ENCODE data around the gene GCK. TPM values are rescaled to one million over a fixed set of nuclear protein-coding genes. Genes with fewer than 3 reads are reported as not detected.

GCK gene
- total RNA-seq, 2 donors from 2014 or later, result 3.1 to 5.6 TPM

DNA sequence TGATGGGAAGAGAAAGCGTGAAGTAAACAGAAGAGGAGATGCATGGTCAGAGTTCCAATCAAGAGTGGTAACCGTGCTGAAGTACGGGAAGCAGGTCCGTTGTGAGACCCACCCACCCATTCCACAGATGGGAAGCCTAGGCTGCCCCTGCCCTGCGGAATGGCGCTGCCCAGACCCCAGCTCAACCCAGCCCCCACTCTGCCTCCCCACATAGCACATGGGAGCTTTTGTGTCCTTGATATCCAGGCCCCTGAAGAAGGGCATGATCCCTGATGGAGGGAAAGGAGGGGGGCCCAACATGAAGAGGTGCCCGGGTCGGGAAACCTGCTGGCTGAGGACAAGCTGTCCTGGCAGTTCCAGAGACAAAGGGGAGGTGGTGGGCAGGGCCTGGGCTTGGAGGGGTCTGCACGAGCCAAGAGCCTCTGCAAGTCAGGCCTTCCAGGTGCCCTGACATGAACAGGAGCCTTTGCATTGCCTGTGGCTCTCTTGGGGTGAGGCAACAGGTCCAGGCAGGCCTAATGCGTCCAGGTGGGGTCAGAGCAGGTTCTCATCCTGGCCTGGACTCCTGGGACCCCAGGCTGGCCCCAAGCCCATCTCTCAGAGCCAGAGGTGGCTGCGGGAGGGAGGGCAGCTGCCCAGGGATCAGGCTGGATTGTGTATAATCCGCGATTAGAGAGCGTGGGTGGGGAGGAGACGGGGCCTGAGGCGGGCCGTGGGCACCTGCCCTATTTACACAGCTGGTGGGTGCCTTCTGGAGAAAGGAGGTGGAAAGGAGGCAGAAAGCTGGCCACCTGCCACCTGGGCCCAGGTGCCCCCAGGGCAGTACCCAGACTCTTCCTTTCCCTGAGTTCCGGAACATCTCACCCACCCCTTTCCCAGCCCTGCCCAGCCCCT lies 35.1 kb upstream of the GCK start:
- DNase-seq, result peak; percentile 18
- no peak for ATAC-seq
- intact Hi-C loops (cut with DNase I), result no loop called here

DNA sequence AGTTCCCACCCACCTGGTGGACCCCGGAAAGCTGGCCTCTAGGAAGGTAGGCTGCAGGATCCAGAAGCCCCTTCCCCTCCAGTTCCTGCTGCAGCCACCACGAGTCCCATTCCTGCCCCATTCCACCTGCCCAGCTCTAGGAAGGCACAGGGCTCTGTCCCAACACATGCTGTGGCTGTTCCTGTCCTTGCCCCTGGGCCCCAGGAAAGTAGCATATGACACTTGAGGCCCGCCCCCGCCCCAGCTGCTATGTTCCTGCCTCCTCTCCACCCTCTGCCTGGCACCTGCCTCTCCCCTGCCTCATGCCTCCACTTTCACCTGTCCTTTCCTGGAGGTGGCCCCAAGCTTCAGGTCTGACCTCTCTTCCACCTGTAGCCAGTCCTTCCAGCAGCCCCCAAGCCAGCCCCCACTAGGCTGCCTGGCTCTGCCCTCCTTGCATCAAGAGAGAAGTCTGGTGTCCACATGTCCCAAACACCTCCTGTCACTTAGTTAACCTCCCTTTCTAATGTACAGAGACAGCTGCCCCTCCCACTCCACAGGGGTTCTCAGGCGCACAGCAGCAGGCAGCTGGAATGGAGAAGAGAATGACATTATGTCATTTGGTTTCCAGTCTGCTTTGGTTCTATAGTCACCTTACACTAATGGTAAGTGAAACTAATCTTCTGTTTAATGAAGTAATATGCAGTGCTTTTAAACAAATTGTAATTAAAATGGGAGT lies 34.3 kb upstream of the GCK start:
- intact Hi-C loops (cut with DNase I), result no loop called here
- ATAC-seq (no peak), DNase-seq (peak; percentile 6)

DNA sequence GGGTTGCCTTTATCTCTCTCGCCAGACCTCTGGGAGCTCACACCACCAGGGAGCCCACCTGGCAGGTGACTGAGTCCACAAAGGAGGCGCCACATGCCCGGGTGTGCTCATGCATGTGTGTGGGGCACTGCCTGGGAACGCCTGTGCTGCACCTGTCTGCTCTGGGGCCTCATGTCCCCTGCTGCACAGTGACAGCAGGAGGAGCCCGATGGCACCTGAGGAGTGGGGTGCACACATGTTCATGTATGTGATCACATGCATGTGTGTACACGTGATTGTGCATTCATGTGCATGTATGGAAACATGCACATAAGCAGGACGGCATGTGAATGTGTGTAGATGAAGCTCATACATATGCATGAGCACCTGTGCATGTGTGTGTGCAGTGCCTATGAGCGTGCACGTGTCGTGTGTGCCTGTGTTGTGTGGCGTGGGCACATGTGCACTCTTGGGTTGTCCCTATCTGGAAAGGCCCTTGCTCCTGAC lies 33.6 kb upstream of the GCK start:
- DNase-seq, result peak; percentile 0
- no peak for ATAC-seq
- intact Hi-C loops (cut with DNase I), result no loop called here

DNA sequence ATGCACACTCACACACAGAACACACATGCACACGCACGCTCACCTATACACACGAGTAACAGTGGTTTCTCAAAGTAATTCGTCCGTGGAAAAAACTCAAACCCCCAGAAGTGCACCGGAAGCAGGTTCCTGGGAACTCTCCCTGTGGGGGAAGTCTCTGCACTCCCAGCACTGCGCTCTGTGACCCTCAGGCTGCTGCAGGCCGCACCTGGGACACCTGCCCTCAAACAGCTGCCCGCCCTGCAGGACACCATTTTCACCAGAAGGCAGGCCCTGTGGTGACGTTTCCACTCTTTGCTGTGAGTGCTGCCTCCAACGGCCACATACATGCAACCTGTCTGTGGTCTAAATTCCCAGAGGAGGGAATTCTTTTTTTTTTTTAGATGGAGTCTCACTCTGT lies 32.8 kb upstream of the GCK start:
- ATAC-seq (no peak), DNase-seq (no peak)
- intact Hi-C loops (cut with DNase I), result no loop called here

DNA sequence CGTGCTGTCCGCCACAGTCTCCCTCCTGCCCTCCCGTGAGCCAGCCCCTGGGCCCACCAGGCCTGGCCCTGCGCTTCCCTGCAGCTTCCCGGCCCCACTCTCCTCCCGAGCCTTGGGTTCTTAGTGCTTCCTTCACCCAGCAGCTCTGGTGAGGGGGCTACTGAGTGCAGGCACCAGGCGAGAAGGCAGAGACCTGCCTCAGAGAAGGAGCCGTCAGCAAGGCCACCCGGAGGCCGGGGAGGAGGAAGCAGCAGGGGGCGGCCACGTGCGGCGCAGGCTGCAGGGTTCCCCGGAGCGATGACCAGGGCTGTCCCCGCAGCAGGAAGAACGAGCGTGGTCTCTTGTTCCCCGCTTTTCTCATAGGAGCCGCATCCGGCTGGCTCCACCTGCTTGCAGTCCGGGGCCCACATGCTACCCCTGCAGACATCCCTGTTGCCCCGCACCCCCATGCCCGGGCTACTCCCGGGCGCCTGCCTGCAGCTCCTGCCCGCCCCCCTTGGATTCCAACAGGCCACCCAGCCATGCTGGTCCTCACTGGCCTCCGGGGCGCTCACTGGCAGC lies 32.1 kb upstream of the GCK start:
- ATAC-seq (no peak), DNase-seq (no peak)

DNA sequence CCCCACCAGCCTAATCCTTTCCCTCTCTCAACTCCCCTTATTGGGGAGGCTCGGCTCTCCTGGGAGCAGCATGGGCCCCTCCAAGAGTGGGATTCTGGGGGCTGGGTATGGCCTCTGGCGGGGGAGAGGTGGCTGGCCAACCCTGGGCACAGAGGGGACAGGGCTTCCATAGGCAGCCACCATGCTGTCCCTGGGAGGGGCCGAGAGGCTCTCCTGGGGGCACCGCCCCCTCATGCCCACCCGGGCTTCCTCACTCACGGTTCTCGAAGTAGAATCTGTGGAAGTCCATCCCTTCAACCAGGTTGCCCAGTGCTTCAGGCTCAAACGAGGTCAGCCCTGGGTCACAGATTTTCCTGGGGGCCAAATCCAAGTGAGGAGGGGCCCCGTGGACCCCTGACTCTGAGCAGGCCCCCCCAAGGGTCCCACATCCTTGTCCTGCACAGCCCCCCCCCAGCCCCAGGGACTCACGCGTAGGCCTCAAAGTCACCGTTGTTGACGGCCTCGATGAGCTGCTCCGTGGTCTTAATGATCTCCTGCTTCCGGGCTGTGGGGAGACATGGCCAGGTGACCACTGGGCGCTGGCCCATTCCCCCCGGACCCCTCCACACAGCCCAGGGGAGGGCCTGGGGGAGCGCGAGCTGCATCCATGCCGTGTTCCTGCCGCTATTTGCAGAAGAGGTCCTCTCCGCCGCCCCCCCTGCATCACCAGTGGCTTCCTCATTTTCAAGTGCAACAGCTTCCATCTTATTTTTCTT lies 31.3 kb upstream of the GCK start:
- no peak for DNase-seq
- intact Hi-C loops (cut with DNase I), result no loop called here
- ATAC-seq, result no peak

More for the DNA sequence above, 32.1 kb upstream of the GCK start:
- intact Hi-C loops (cut with DNase I), result no loop called here

DNA sequence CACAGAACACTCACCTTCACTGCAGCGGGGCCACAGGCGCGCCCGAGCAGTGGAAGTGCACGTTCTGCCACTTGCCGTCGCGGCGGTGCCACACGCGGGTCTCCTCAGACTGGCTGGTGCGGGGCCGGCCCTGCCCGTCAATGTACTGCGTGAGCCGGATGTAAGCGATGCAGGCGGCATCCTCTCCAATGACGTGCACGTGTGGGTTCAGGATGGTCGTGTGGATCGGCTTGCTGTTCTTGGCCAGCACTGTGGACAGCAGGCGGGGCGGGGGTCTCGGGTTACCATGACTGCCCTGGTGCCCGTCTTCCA lies 30.8 kb upstream of the GCK start:
- no peak for ATAC-seq
- no peak for DNase-seq
- intact Hi-C loops (cut with DNase I), result no loop called here

DNA sequence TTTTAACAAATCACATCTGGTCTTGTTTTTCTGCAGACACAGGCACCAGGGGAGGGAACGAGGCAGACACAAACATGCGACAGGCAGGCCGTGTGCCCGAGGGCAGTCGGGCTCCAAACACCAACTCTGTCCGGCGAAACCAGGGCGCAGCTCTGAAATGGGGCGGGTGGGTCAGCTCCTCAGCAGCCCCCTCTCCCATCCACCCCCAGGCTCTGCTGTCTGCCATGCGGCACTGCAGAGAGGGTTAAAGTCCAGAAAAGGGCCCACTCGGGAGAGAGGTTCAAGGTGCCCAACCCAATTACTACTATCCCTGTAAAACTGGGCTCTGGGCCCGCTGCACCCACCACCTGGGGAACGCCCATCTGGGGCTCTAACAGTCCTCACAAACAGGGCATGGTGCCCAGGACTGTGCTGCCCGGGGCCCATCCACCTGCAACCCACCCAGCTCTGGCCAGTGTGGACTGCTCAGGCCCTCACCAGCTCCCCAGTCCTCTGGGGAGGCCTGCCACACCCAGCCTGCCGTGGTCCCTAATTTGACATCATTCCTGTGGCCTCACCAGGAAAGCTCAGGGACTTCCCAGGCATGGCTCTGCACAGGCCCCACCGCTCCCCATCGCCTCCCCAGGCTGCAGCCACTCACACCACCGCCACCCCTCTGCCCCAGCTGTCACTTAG lies 30.3 kb upstream of the GCK start:
- intact Hi-C loops (cut with DNase I), result loop anchor here in 1 of 2 donors (10.0 kb wide), 1 partner anchor 345 kb away; no protein-coding TSS in a partner anchor
- no peak for ATAC-seq
- no peak for DNase-seq

DNA sequence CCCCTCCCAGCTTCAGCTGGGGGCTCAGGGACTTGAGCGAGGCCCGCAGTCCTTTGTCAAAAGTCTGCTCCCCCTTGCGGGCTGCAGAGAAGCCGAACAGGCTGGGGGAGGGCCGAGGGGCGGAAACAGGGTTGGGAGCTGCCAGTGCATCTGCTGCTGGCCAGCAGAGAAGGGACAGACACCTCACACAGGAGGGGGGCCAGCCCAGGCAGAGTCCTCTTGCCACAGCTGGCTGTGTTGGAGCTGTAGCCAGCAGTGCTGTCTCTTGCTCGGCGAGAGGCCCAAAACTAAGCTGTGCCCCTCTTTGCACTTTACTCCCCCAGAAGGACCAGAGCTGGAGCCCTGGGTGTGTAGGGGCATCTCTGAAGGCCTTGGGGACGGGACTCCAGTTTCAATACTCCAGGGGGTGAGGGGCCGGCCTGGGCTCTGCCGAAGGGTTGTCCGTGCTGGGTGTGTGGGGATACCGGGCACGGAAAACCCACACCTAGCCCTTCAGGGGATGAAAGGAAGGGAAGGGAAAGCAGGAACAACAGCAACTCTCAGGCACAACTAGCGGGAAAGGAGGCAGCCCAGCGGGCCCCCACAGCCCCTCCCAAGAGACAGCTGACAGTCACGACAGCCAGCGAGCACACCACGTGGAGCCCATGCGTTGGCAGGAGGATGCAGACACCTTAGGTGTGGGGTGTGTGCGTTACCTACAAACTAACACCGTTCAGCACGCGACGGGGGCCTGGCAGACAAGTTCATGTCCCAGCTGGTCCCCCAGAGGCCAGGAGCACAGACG lies 29.4 kb upstream of the GCK start:
- DNase-seq (no peak), ATAC-seq (peak; percentile 4 to 82)
- intact Hi-C loops (cut with DNase I), result loop anchor here in 1 of 2 donors (10.0 kb wide), 1 partner anchor 346 kb away; no protein-coding TSS in a partner anchor

DNA sequence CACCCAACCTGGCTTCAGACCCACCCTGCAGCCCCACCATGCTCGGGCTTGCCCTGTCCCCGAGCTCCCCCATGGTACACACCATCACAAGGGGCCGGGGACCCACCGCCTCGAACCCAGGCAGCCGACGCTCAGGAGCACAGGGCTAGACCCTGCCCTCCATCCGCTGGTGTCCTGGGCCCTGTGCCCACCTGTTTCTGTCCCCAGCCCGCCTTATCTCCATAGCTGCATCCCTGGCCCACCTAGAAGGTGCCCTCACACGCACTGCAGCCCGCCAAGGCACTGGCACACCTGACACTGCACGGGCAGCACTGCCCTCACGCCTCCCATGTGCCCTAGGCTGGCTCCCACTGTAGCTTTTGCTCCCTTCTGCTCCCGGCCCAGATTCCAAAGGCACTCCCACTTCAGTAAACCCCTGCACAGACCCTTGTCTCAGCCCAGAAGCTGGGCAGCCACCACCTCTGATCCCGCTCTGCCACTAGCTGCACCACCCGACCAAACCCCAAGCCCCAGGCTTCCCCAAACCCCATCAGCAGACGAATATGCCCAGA lies 28.7 kb upstream of the GCK start:
- ATAC-seq (peak in 1 of 2 donors; percentile 4), DNase-seq (no peak)
- intact Hi-C loops (cut with DNase I), result loop anchor here in 1 of 2 donors (10.0 kb wide), 1 partner anchor 347 kb away; no protein-coding TSS in a partner anchor

DNA sequence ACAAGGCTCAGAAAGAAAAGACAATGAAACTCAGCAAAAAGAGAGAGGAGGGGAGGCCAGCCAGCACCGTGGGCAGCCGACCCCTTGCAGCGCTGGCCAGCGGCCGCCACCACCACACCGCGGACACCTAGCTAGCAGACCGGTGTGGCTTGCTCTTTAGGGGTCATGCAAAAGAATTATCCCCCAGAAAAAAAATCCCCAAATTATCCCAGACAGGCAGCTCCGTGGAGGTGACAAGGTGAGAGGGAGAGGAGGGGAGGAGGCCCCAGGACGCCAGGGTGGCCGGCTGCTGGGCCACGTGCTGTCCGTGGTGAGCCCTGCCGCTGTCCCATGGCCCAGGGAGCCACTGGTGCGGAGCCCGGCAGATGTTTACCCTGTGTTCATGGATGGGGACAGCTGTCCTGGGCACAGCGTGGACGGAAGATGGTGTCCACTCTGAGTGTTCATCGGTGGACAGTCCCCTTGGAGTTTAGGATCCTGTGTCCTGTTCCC lies 28.0 kb upstream of the GCK start:
- ATAC-seq, result no peak
- intact Hi-C loops (cut with DNase I), result loop anchor here in 1 of 2 donors (10.0 kb wide), 1 partner anchor 348 kb away; no protein-coding TSS in a partner anchor
- no peak for DNase-seq

DNA sequence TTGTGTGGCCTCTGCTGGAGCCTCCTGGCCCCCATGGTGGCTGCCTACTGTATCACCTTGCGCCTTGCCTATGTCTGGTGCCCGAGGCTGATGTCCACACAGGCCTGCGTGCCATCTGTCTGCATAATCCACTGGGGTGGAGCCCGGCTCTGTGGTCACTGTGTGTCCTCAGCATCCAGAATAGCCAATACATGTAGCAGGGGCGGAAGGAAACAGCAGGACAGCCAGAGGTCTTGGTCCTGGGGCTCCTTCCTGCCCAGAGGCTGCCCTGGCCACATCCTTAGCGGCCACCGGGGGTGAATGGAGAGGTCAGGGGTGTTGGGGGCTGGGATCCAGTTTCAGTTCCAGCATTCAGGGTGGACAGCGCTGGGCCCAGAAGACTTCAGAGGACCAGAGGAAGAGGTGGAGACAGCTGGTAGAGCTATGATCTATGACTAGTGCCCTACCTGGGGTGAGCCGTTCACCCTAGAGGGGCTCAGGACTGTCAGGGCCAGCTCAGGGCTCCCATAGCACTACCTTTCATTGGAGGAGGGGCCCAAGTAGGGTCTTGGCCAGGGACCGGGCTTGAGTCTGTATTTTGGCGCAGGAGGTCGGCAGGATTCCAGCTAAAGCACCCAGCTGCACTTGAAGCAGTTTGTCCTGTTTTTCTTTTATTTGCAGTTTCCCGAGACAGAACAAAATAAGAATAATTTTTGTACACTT lies 27.4 kb upstream of the GCK start:
- intact Hi-C loops (cut with DNase I), result loop anchor here in 1 of 2 donors (10.0 kb wide), 1 partner anchor 348 kb away; no protein-coding TSS in a partner anchor
- no peak for ATAC-seq
- DNase-seq, result no peak

DNA sequence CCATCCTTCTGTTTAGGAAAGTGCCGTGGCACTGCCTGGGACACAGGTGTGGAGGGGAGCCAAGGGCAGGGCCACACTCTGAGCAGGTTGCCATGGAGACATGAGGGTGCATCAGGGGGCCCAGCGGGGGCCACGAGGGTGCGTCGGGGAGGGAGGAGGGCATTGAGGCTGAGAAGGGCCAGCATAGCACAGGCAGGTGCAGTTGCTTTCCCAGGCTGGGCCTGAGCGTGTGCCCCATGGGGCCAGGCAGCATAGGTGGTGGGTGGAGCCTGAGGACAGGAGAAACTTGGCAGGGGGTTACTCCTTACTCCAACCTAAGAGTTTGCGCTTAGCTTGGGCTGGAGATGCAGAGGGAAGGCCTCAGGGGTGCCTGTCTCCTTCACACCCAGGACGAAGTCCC lies 26.8 kb upstream of the GCK start:
- intact Hi-C loops (cut with DNase I), result loop anchor here in 1 of 2 donors (10.0 kb wide), 1 partner anchor 349 kb away; no protein-coding TSS in a partner anchor
- no peak for DNase-seq
- no peak for ATAC-seq

DNA sequence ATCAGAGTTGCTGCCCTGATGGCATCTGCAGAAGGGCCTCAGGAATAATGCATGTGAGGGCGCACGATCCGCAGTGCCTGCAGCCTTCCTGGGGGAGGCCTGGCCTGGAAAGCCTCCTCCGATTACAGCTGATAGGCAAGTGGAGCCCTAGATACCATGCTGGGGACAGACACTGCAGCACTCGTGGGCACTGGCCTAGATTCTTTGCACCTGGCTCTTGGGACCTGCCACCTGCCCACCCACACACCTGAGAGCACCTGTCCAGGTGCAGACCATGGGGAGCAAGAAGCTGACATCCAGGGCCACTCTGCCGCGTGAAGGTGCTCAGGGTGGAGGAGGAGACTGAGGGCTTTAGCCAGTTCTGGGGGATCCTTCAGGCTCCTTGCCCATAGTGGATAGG lies 26.3 kb upstream of the GCK start:
- intact Hi-C loops (cut with DNase I), result loop anchor here in 1 of 2 donors (10.0 kb wide), 1 partner anchor 349 kb away; no protein-coding TSS in a partner anchor
- DNase-seq (no peak), ATAC-seq (no peak)

DNA sequence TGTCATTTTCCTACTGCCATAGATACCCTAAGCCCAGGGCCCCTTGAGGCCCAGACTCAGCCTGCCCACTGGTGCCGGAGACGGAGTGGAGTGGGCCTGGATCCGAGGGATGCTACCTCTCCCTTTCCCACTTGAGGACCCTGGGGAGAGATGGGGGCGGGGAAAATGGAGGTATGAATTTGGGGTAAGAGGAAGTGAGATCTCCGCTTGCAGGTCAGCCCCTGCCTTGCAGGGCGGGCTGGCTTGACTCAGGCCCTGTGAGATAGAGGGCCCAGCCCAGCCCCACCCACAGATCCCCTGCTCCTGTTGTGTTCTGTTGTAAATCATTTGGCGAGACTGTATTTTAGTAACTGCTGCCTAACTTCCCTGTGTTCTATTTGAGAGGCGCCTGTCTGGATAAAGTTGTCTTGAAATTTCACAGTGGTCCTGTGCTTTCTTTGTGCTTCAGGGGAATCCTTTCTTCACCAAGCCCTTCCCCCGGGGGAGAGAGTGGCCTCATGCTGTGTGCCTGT lies 24.7 kb upstream of the GCK start:
- intact Hi-C loops (cut with DNase I), result loop anchor here in 1 of 2 donors (10.0 kb wide), 1 partner anchor 351 kb away; no protein-coding TSS in a partner anchor

DNA sequence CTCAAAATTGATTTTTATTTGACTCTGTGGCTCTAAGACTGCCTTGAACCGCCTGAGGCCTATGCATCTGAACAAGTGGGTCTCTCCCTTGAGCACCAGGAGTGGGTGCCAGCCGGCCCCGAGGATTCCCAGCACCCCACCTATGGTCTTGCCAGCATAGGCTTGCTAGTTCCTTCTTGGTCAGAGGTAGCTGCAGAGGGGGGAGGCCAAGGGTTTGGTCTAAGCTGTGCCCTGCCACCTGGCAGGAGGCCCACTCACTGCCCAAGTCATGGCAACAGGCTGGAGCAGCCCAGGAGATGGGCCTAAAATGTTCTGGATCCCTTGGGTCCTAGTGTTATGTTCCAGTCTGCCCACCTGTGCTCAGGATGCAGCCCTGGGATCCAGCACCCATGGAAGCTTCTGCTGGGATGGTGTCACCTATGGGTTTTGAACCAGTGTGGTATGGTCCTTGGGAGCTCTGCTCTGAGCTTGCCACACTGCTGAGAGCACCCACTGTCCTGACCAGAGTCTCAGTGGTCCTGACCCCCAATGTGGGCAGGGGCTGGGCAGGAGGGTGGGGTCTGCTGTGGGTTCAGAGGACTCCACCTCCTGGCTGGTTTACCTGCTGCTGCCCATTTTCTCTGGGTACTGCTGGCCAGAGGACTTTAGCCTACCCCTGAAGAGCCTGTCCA lies 24.1 kb upstream of the GCK start:
- intact Hi-C loops (cut with DNase I), result loop anchor here in 1 of 2 donors (10.0 kb wide), 1 partner anchor 351 kb away; no protein-coding TSS in a partner anchor
- ATAC-seq (no peak), DNase-seq (no peak)

More for the DNA sequence above, 24.7 kb upstream of the GCK start:
- ATAC-seq, result no peak
- DNase-seq, result no peak

Measured in left cardiac atrium (tissue), 4 donors.